Liver (tissue), 3 donors: ENCODE data around the gene MRPL37.

Experiments used
- CTCF ChIP-seq: fragments of 150-350 bp; IDR thresholded peaks from 2 replicates; pipeline ENCODE4 v1.5.1; 2017; ENCODE audit warnings: improper control_type of control experiment, low read depth, low read length; ENCODE audit not compliant: missing input control
- FOXA2 ChIP-seq: IDR thresholded peaks from 2 replicates; pipeline ENCODE4 v1.6.1; 2016; ENCODE audit warnings: antibody characterized with exemption
- GABPA ChIP-seq, 2 donors: IDR thresholded peaks in 1 of 2; conservative IDR thresholded peaks in 1 of 2; 2 replicates each; pipeline ENCODE4 v1.6.1; 2016; ENCODE audit warnings: antibody characterized with exemption in 2 of 2, mild to moderate bottlenecking in 1 of 2, moderate library complexity in 1 of 2
- JUND ChIP-seq, 2 donors: IDR thresholded peaks; 2 replicates each; pipeline ENCODE4 v1.6.1; 2016; ENCODE audit warnings: antibody characterized with exemption in 2 of 2
- RAD21 ChIP-seq, 2 donors: IDR thresholded peaks; 2 replicates each; pipeline ENCODE4 v1.6.1; 2016; ENCODE audit warnings: antibody characterized with exemption in 2 of 2, mild to moderate bottlenecking in 2 of 2
- REST ChIP-seq: IDR thresholded peaks from 2 replicates; pipeline ENCODE4 v1.6.1; 2016; ENCODE audit warnings: antibody characterized with exemption, mild to moderate bottlenecking
- SP1 ChIP-seq: IDR thresholded peaks from 2 replicates; pipeline ENCODE4 v1.6.1; 2018; ENCODE audit warnings: antibody characterized with exemption, mild to moderate bottlenecking
- TAF1 ChIP-seq: conservative IDR thresholded peaks from 2 replicates; pipeline ENCODE4 v1.6.1; 2016; ENCODE audit warnings: antibody characterized with exemption, mild to moderate bottlenecking
- YY1 ChIP-seq: IDR thresholded peaks from 2 replicates; pipeline ENCODE4 v1.6.1; 2016; ENCODE audit warnings: antibody characterized with exemption, mild to moderate bottlenecking
- ZBTB33 ChIP-seq: IDR thresholded peaks from 2 replicates; pipeline ENCODE4 v1.6.1; 2016; ENCODE audit warnings: antibody characterized with exemption
- donor health status: healthy.
- donor health status: healthy.

GRCh38 chr1:54257876-54258275 is 57.9 kb downstream of the MRPL37 start:
- no peak for TF ChIP-seq SP1
- no peak for TF ChIP-seq YY1
- TF ChIP-seq GABPA (IDR thresholded peaks at IDR 0.05 in 1 of 2, conservative IDR thresholded peaks at IDR 0.05 in 1 of 2): no peak
- TF ChIP-seq CTCF: no peak
- no peak for TF ChIP-seq REST
- TF ChIP-seq JUND (IDR thresholded peaks at IDR 0.05): no peak
- no peak for TF ChIP-seq TAF1
- TF ChIP-seq FOXA2: no peak
- no peak for TF ChIP-seq RAD21 (IDR thresholded peaks at IDR 0.05)
- no peak for TF ChIP-seq ZBTB33
